Keratinocyte (primary cell): ENCODE results near the gene PPT2. TPM values are rescaled to one million over a fixed set of nuclear protein-coding genes. Genes with fewer than 3 reads are reported as not detected.
A peak's percentile ranks its signal among the peaks of the same experiment; 100 is the strongest.

Experiments used
- DNase-seq: peaks from one replicate; pipeline ENCODE4 v3.0.0-alpha.2; 2011; ENCODE audit warnings: low read depth, missing footprints, low spot score
- FAIRE-seq: peaks from 2 replicates; lab custom pipeline; 2011; peaks lifted over from hg19 to GRCh38; lab: Jason Lieb, UNC
- H2AFZ ChIP-seq: 2 replicates; pipeline ENCODE4 v1.6.0; 2012; ENCODE audit warnings: low read length, control low read depth, inconsistent platforms; ENCODE audit not compliant: control insufficient read depth
- H3K27ac ChIP-seq: 2 replicates; pipeline ENCODE4 v1.5.1; 2011; ENCODE audit warnings: low read length; ENCODE audit not compliant: control insufficient read depth, insufficient read depth
- H3K27me3 ChIP-seq: 3 replicates; pipeline ENCODE4 v1.6.0; 2011; ENCODE audit warnings: low read length; ENCODE audit not compliant: control insufficient read depth, insufficient read depth; ENCODE audit errors: extremely low read depth
- H3K36me3 ChIP-seq, 2 experiments: 2 replicates in 1 of 2; 3 replicates in 1 of 2; pipeline ENCODE4 v1.5.1; 2011; ENCODE audit warnings: low read length in 2 of 2, mild to moderate bottlenecking in 1 of 2; ENCODE audit not compliant: control insufficient read depth in 2 of 2, insufficient read depth in 2 of 2; ENCODE audit errors: extremely low read depth in 1 of 2
- H3K4me1 ChIP-seq: 3 replicates; pipeline ENCODE4 v1.5.1; 2011; ENCODE audit warnings: low read length; ENCODE audit not compliant: control insufficient read depth, insufficient read depth; ENCODE audit errors: extremely low read depth
- H3K4me2 ChIP-seq: 3 replicates; pipeline ENCODE4 v1.6.0; 2011; ENCODE audit warnings: low read depth, low read length; ENCODE audit not compliant: control insufficient read depth, insufficient read depth; ENCODE audit errors: extremely low read depth
- H3K4me3 ChIP-seq, 3 experiments: fragments of 200-600 bp in 1 of 3; sonication (generic) in 1 of 3; 2 replicates in 2 of 3; 3 replicates in 1 of 3; pipeline ENCODE4 v1.5.1; 2011 to 2016; ENCODE audit warnings: low read length in 3 of 3, mild to moderate bottlenecking in 3 of 3, control low read depth in 2 of 3, inconsistent platforms in 1 of 3, low read depth in 1 of 3, mixed read lengths in 1 of 3, mixed run types in 1 of 3, moderate library complexity in 1 of 3; ENCODE audit not compliant: control insufficient read depth in 2 of 3, insufficient read depth in 2 of 3; ENCODE audit errors: extremely low read depth in 1 of 3
- H3K79me2 ChIP-seq: 2 replicates; pipeline ENCODE4 v1.6.0; 2012; ENCODE audit warnings: low read length; ENCODE audit not compliant: control insufficient read depth, insufficient read depth
- H3K9ac ChIP-seq: 3 replicates; pipeline ENCODE4 v1.6.0; 2011; ENCODE audit warnings: low read length; ENCODE audit not compliant: control insufficient read depth, insufficient read depth; ENCODE audit errors: extremely low read depth
- H3K9me1 ChIP-seq: 3 replicates; pipeline ENCODE4 v1.6.0; 2011; ENCODE audit warnings: low read length; ENCODE audit not compliant: control insufficient read depth, insufficient read depth; ENCODE audit errors: extremely low read depth
- H3K9me3 ChIP-seq: 2 replicates; pipeline ENCODE4 v1.5.1; 2012; ENCODE audit warnings: low read depth, low read length; ENCODE audit not compliant: control insufficient read depth
- H4K20me1 ChIP-seq: 3 replicates; pipeline ENCODE4 v1.6.0; 2011; ENCODE audit warnings: low read length; ENCODE audit not compliant: control insufficient read depth, insufficient read depth; ENCODE audit errors: extremely low read depth
- CTCF ChIP-seq, 3 experiments: IDR thresholded peaks in 1 of 3; conservative IDR thresholded peaks in 1 of 3; optimal IDR thresholded peaks in 1 of 3; 2 replicates in 2 of 3; 3 replicates in 1 of 3; pipeline versions ENCODE3 to v1.5.1; 2011; ENCODE audit warnings: low read length in 3 of 3, mild to moderate bottlenecking in 3 of 3, moderate library complexity in 2 of 3, control low read depth in 1 of 3, inconsistent platforms in 1 of 3; ENCODE audit not compliant: insufficient read depth in 2 of 3; ENCODE audit errors: extremely low read depth in 1 of 3
- EZH2 ChIP-seq: IDR thresholded peaks from one replicate; pipeline ENCODE4 v1.6.1; 2012; ENCODE audit warnings: inconsistent platforms, mild to moderate bottlenecking, low read length, moderate library complexity
- dilution Hi-C: fragments of 300-500 bp; cut with MboI; formaldehyde crosslinking; loops from one replicate; pipeline ENCODE4 v1.7.0; 2020; ENCODE audit warnings: low sequenced_read_pairs; ENCODE audit not compliant: extremely low pct_ligation_motif_present
- polyA plus RNA-seq, 5 experiments: library from polyadenylated mRNA; depleted of rRNA in 3 of 5; stranded (reverse) in 3 of 5; stranded (forward) in 1 of 5; unstranded in 1 of 5; fragments of >200 nt; gene quantifications; 1 replicate in 1 of 5; 2 replicates in 3 of 5; 3 replicates in 1 of 5; pipeline versions ENCODE4 v1.2.1 to v1.2.3, GENCODE V29; 2011 to 2012; ENCODE audit warnings: missing spikeins in 2 of 5, low read depth in 1 of 5, low replicate concordance in 1 of 5

PPT2 gene
- polyA plus RNA-seq, 1 donor (not counting 4 experiments of a cell fraction or from before 2014, with no cell fraction given), result 15.0 TPM

- no peaks in the 10 kb centered on the region for H3K9me1 ChIP-seq
- no peaks in the 10 kb centered on the region for H4K20me1 ChIP-seq
- FAIRE-seq (no peak), DNase-seq (no peak)
- peak within 1 kb of the TSS; percentile 92 for H3K9ac ChIP-seq
- TF ChIP-seq EZH2, result no peak
- peak within 1 kb of the TSS in 2 of 3 experiments; percentile 96 to 99 for H3K4me3 ChIP-seq
- peak within 1 kb of the TSS; percentile 99 for H3K4me2 ChIP-seq
- dilution Hi-C loops, result no loop called here
- H3K27me3 ChIP-seq, result peaks cover 4% of the 10 kb centered on the region
- H3K4me1 ChIP-seq, result peaks cover 20% of the 10 kb centered on the region
- peak within 1 kb of the TSS; percentile 35 for H2AFZ ChIP-seq
- peaks cover 0 to 4% of the 10 kb centered on the region in 2 experiments for H3K36me3 ChIP-seq
- peaks cover 2% of the 10 kb centered on the region for H3K79me2 ChIP-seq
- peak within 1 kb of the TSS; percentile 81 for H3K27ac ChIP-seq
- H3K9me3 ChIP-seq, result no peaks in the 10 kb centered on the region
Measured at GRCh38 chr6:32151863-32152768, 1.8 kb upstream of the PPT2 start, which contains the start of gene PRRT1. Gene PRRT1, minus strand, starts transcription at chr6:32151939. Its CDS starts 112 bp downstream, at chr6:32151827.

DNA sequence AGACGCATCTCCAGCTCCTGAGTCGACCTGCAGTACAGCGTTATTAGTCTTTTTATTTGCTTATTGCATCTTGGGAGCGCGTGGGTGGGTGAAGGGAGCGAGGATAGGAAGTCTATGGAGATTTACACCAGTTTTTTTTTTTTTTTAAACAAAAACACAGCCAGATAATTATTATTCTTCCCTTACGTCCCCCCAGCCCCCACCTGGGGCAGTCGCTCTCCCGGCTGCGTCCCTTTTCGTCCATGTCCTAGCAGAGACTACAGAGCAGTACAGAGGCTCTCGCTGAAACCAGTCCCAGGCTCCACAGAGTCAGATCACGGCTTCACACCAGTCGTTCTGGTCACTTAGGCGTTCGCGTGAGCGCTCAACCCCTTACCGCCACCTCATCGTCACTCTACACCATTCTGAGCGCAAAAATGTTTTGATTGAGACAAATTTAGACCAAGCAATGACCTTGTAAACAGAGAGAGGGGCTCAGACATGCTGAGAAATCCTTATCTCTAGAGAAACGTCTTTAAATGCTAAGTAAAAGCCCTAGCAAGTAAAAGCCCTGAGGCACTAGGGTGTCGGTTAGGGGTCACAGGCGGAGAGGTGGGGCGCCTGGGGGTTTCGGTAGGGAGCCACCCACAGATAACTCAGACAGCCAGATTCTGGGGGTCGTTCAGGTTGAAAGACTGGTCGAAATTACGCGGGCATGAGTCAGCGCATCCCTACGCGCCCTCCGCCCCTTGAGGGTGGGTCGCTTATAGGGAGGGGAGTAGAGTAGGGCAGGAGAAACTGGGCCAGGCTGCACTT lies 975 bp upstream of the PPT2 start:
- H3K27me3 ChIP-seq, result peaks cover 4% of the 10 kb centered on the region
- peak overlapping the region; percentile 97 for H2AFZ ChIP-seq
- H3K4me3 ChIP-seq, result peak overlapping the region; percentile 71 to 99 (median 96)
- peaks cover 3 to 11% of the 10 kb centered on the region in 2 experiments for H3K36me3 ChIP-seq
- H3K4me1 ChIP-seq, result peaks cover 20% of the 10 kb centered on the region
- DNase-seq, result no peak
- FAIRE-seq, result no peak
- dilution Hi-C loops, result no loop called here
- H3K27ac ChIP-seq, result peak overlapping the region; percentile 81
- no peak for TF ChIP-seq EZH2
- TF ChIP-seq CTCF (optimal IDR thresholded peaks at IDR 0.05 in 1 of 3, IDR thresholded peaks at IDR 0.05 in 1 of 3, conservative IDR thresholded peaks at IDR 0.05 in 1 of 3; ENCODE audit: extremely low read depth in 1 of 3, insufficient read depth in 2 of 3, low read length in 3 of 3), result no peak
- H3K79me2 ChIP-seq, result peaks cover 2% of the 10 kb centered on the region
- no peaks in the 10 kb centered on the region for H4K20me1 ChIP-seq
- peak overlapping the region; percentile 99 for H3K4me2 ChIP-seq
- H3K9me3 ChIP-seq, result no peaks in the 10 kb centered on the region
- no peaks in the 10 kb centered on the region for H3K9me1 ChIP-seq
- peak overlapping the region; percentile 92 for H3K9ac ChIP-seq
